ENCODE data around the gene IL34. TPM values are rescaled to one million over a fixed set of nuclear protein-coding genes. Genes with fewer than 3 reads are reported as not detected.
A peak's percentile ranks its signal among the peaks of the same experiment; 100 is the strongest.

The IL34 gene
- polyA plus RNA-seq, 1 of the 3 experiments (the other 2 are of a cell fraction): 0.18 TPM

DNA sequence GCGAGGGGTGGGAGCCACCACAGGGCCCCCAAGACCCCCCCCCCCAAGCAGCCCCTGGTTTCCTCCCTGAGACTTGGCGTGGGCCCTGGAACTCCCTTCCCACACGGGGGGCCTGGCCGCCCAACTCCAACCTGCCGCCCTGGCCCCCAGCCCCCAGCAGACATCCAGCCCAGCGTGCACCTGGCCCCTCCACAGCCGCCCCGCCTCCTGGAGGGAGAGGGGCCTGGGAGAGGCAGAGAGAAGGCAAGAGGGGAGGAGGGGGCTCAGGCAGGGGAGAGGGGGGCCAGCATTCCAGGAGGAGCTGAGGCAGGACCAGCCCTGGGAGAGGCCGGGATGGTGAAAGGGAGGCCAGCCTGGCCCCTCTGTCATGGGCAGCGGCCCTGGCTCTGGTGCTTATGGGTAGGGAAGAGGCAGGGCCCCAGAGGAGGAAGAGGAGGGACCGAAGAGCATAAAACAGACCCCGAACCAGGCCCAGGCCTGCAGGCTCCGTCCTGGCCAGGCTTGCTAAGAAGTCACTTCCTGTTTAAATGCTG is 16.7 kb downstream of the IL34 start:
- no peak overlapping the region for H3K27ac ChIP-seq (ENCODE audit: low read depth in 2 of 2, low read length in 1 of 2)
- peaks cover 0 to 8% of the 10 kb centered on the region in 2 experiments; a peak in 1 of 4 replicates for H3K4me1 ChIP-seq (ENCODE audit: control insufficient read depth in 1 of 2, insufficient read depth in 2 of 2, low read depth in 1 of 2, low read length in 1 of 2)
- H3K79me2 ChIP-seq (ENCODE audit: insufficient read depth): 0 out of 2 replicates have a peak, but pooled peaks cover 6% of the 10 kb centered on the region
- H3K4me2 ChIP-seq: no peak overlapping the region
- peaks cover 3% of the 10 kb centered on the region for H3F3A ChIP-seq (replicated peaks; ENCODE audit: insufficient read depth)
- no peaks in the 10 kb centered on the region for H3K9me2 ChIP-seq
- H2AFZ ChIP-seq (ENCODE audit: low read depth): no peak overlapping the region
- peak; percentile 34 for DNase-seq
- H4K20me1 ChIP-seq (ENCODE audit: insufficient read depth): peaks cover 13% of the 10 kb centered on the region
- no peak overlapping the region for H3K4me3 ChIP-seq (ENCODE audit: low read depth in 2 of 2, low read length in 1 of 2)
- POLR2A ChIA-PET: no interaction called here
- 92% methylated on average over 5 of the region's 13 CpGs for WGBS (ENCODE audit: low lambda C conversion rate)
- H3K9ac ChIP-seq: no peak overlapping the region
- CTCF ChIA-PET: interaction anchor here (1.3 to 1.4 kb wide), 2 partner anchors 9 to 108 kb away, joined by 4 to 6 read pairs; no protein-coding TSS in a partner anchor
- H3K36me3 ChIP-seq (replicated peaks in 1 of 2; ENCODE audit: control insufficient read depth in 1 of 2, insufficient read depth in 2 of 2, low read length in 1 of 2): peaks cover 25 to 32% of the 10 kb centered on the region in 2 experiments
- H3K9me3 ChIP-seq: no peaks in the 10 kb centered on the region
- TF ChIP-seq, protein P1, sequence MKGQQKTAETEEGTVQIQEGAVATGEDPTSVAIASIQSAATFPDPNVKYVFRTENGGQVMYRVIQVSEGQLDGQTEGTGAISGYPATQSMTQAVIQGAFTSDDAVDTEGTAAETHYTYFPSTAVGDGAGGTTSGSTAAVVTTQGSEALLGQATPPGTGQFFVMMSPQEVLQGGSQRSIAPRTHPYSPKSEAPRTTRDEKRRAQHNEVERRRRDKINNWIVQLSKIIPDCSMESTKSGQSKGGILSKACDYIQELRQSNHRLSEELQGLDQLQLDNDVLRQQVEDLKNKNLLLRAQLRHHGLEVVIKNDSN (IDR thresholded peaks at IDR 0.05; ENCODE audit: borderline replicate concordance, low read depth): no peak
- no peak for TF ChIP-seq NFIC (IDR thresholded peaks at IDR 0.05; ENCODE audit: borderline replicate concordance)
- TF ChIP-seq, protein P2, sequence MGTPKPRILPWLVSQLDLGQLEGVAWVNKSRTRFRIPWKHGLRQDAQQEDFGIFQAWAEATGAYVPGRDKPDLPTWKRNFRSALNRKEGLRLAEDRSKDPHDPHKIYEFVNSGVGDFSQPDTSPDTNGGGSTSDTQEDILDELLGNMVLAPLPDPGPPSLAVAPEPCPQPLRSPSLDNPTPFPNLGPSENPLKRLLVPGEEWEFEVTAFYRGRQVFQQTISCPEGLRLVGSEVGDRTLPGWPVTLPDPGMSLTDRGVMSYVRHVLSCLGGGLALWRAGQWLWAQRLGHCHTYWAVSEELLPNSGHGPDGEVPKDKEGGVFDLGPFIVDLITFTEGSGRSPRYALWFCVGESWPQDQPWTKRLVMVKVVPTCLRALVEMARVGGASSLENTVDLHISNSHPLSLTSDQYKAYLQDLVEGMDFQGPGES (IDR thresholded peaks at IDR 0.05; ENCODE audit: low read depth, low read length): no peak
- TF ChIP-seq, protein P3, sequence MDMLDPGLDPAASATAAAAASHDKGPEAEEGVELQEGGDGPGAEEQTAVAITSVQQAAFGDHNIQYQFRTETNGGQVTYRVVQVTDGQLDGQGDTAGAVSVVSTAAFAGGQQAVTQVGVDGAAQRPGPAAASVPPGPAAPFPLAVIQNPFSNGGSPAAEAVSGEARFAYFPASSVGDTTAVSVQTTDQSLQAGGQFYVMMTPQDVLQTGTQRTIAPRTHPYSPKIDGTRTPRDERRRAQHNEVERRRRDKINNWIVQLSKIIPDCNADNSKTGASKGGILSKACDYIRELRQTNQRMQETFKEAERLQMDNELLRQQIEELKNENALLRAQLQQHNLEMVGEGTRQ (IDR thresholded peaks at IDR 0.05; ENCODE audit: borderline replicate concordance, low read depth, low read length): no peak
- TF ChIP-seq SMC3 (IDR thresholded peaks at IDR 0.05; ENCODE audit: low read depth, low read length): no peak
- no peak for TF ChIP-seq FOSL2 (IDR thresholded peaks at IDR 0.05; ENCODE audit: borderline replicate concordance, low read depth)
- TF ChIP-seq, protein P4, sequence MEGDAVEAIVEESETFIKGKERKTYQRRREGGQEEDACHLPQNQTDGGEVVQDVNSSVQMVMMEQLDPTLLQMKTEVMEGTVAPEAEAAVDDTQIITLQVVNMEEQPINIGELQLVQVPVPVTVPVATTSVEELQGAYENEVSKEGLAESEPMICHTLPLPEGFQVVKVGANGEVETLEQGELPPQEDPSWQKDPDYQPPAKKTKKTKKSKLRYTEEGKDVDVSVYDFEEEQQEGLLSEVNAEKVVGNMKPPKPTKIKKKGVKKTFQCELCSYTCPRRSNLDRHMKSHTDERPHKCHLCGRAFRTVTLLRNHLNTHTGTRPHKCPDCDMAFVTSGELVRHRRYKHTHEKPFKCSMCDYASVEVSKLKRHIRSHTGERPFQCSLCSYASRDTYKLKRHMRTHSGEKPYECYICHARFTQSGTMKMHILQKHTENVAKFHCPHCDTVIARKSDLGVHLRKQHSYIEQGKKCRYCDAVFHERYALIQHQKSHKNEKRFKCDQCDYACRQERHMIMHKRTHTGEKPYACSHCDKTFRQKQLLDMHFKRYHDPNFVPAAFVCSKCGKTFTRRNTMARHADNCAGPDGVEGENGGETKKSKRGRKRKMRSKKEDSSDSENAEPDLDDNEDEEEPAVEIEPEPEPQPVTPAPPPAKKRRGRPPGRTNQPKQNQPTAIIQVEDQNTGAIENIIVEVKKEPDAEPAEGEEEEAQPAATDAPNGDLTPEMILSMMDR (IDR thresholded peaks at IDR 0.05): no peak
- TF ChIP-seq JUND (IDR thresholded peaks at IDR 0.05): no peak
- no peak for TF ChIP-seq TCF12 (IDR thresholded peaks at IDR 0.05)
- TF ChIP-seq TEAD4 (IDR thresholded peaks at IDR 0.05; ENCODE audit: borderline replicate concordance, insufficient read depth): no peak
- TF ChIP-seq, protein P5, sequence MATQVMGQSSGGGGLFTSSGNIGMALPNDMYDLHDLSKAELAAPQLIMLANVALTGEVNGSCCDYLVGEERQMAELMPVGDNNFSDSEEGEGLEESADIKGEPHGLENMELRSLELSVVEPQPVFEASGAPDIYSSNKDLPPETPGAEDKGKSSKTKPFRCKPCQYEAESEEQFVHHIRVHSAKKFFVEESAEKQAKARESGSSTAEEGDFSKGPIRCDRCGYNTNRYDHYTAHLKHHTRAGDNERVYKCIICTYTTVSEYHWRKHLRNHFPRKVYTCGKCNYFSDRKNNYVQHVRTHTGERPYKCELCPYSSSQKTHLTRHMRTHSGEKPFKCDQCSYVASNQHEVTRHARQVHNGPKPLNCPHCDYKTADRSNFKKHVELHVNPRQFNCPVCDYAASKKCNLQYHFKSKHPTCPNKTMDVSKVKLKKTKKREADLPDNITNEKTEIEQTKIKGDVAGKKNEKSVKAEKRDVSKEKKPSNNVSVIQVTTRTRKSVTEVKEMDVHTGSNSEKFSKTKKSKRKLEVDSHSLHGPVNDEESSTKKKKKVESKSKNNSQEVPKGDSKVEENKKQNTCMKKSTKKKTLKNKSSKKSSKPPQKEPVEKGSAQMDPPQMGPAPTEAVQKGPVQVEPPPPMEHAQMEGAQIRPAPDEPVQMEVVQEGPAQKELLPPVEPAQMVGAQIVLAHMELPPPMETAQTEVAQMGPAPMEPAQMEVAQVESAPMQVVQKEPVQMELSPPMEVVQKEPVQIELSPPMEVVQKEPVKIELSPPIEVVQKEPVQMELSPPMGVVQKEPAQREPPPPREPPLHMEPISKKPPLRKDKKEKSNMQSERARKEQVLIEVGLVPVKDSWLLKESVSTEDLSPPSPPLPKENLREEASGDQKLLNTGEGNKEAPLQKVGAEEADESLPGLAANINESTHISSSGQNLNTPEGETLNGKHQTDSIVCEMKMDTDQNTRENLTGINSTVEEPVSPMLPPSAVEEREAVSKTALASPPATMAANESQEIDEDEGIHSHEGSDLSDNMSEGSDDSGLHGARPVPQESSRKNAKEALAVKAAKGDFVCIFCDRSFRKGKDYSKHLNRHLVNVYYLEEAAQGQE (IDR thresholded peaks at IDR 0.05; ENCODE audit: low read depth, low read length): no peak
- no peak for TF ChIP-seq CHD2 (IDR thresholded peaks at IDR 0.05; ENCODE audit: low read length, partially characterized antibody)
- TF ChIP-seq GATA2 (CRISPR knock-in tag; IDR thresholded peaks at IDR 0.05): no peak
- TF ChIP-seq ELF1 (IDR thresholded peaks at IDR 0.05): no peak
- no peaks in the 10 kb centered on the region for H3K27me3 ChIP-seq (ENCODE audit: insufficient read depth)

Data from SK-N-SH (cell line).